HepG2 (cell line): ENCODE measurements around the gene KIAA0825. TPM values are rescaled to one million over a fixed set of nuclear protein-coding genes. Genes with fewer than 3 reads are reported as not detected.

Experiments used
- AGO2 ChIP-seq: fragments of 200-400 bp; formaldehyde crosslinking; optimal IDR thresholded peaks from 2 replicates; pipeline ENCODE3; 2017; ENCODE audit warnings: mild to moderate bottlenecking, low read depth, low read length, moderate library complexity
- ATF7 ChIP-seq, 2 experiments: fragments of 450-650 bp in 1 of 2; sonication (generic) in 1 of 2; formaldehyde crosslinking in 1 of 2; IDR thresholded peaks; 2 replicates each; pipeline versions ENCODE4 v1.4.0 to v1.6.1; 2016 to 2020; ENCODE audit warnings: antibody characterized with exemption in 1 of 2, mild to moderate bottlenecking in 1 of 2, missing genetic modification reagents in 1 of 2
- CAMTA2 ChIP-seq: sonication (generic); formaldehyde crosslinking; IDR thresholded peaks from 2 replicates; pipeline ENCODE4 v1.4.0; 2020; ENCODE audit warnings: mild to moderate bottlenecking, missing genetic modification reagents, borderline replicate concordance
- GTF2F1 ChIP-seq: fragments of 150-350 bp; IDR thresholded peaks from 2 replicates; pipeline ENCODE4 v1.6.1; 2014; ENCODE audit warnings: low read length
- HDAC1 ChIP-seq: sonication (generic); formaldehyde crosslinking; IDR thresholded peaks from 2 replicates; pipeline ENCODE4 v1.5.1; 2020; ENCODE audit warnings: mild to moderate bottlenecking, missing genetic modification reagents
- KLF16 ChIP-seq, 2 experiments: sonication (generic) in 1 of 2; formaldehyde crosslinking in 1 of 2; IDR thresholded peaks; 2 replicates each; pipeline versions ENCODE4 v1.6.1 to v1.8.0; 2016 to 2023; ENCODE audit warnings: missing genetic modification reagents in 2 of 2, missing compliant biosample characterization in 1 of 2
- RXRA ChIP-seq: sonication (generic); formaldehyde crosslinking; IDR thresholded peaks from 2 replicates; pipeline ENCODE4 v1.5.1; 2020; ENCODE audit warnings: missing genetic modification reagents
- SAP130 ChIP-seq: IDR thresholded peaks from 2 replicates; pipeline ENCODE4 v1.6.1; 2016; ENCODE audit warnings: low read depth
- SP140L ChIP-seq: sonication (generic); formaldehyde crosslinking; IDR thresholded peaks from 2 replicates; pipeline ENCODE4 v1.4.0; 2020; ENCODE audit warnings: missing genetic modification reagents, borderline replicate concordance
- TAF1 ChIP-seq: sonication (generic); formaldehyde crosslinking; IDR thresholded peaks from 2 replicates; pipeline ENCODE4 v1.4.0; 2020; ENCODE audit warnings: missing genetic modification reagents
- TBP ChIP-seq: sonication (generic); formaldehyde crosslinking; IDR thresholded peaks from 2 replicates; pipeline ENCODE4 v1.5.0; 2020; ENCODE audit warnings: missing genetic modification reagents
- ZNF224 ChIP-seq: sonication (generic); formaldehyde crosslinking; IDR thresholded peaks from 2 replicates; pipeline ENCODE4 v1.5.0; 2020; ENCODE audit warnings: mild to moderate bottlenecking, missing genetic modification reagents
- ZNF431 ChIP-seq: sonication (generic); formaldehyde crosslinking; IDR thresholded peaks from 2 replicates; pipeline ENCODE4 v1.9.0; 2022; ENCODE audit warnings: missing genetic modification reagents, low read depth, mild to moderate bottlenecking, borderline replicate concordance
- ZNF546 ChIP-seq: sonication (generic); formaldehyde crosslinking; conservative IDR thresholded peaks from 2 replicates; pipeline ENCODE4 v1.8.1; 2023; ENCODE audit warnings: mild to moderate bottlenecking, missing genetic modification reagents
- ZNF607 ChIP-seq: sonication (generic); formaldehyde crosslinking; IDR thresholded peaks from 2 replicates; pipeline ENCODE4 v1.5.1; 2020; ENCODE audit warnings: missing genetic modification reagents, mild to moderate bottlenecking, borderline replicate concordance
- ZNF703 ChIP-seq: sonication (generic); formaldehyde crosslinking; IDR thresholded peaks from 2 replicates; pipeline ENCODE4 v1.5.1; 2020; ENCODE audit warnings: missing genetic modification reagents, mild to moderate bottlenecking, moderate library complexity, borderline replicate concordance
- polyA plus RNA-seq, 8 experiments: library from polyadenylated mRNA; depleted of rRNA in 3 of 8; stranded (reverse) in 7 of 8; unstranded in 1 of 8; fragments of >200 nt; fragmentation: Illumina TruSeq in 4 of 8; extraction: Trizol in 4 of 8; gene quantifications; 2 replicates each; pipeline versions ENCODE4 v1.2.1 to v1.2.3, GENCODE V29; 2011 to 2016; ENCODE audit warnings: low read depth in 4 of 8, missing spikeins in 1 of 8, mixed read lengths in 1 of 8; ENCODE audit not compliant: insufficient read depth in 1 of 8
- total RNA-seq, 5 experiments: library from RNA; depleted of rRNA; stranded (reverse); fragments of >200 nt; fragmentation: Illumina TruSeq; extraction: Trizol; gene quantifications; 2 replicates each; pipeline ENCODE4 v1.2.3, GENCODE V29; 2016; ENCODE audit warnings: low read depth in 1 of 5
- TF ChIP-seq, protein P1 (sequence below): sonication (generic); formaldehyde crosslinking; IDR thresholded peaks from 2 replicates; pipeline ENCODE4 v1.4.0; 2020; ENCODE audit warnings: missing genetic modification reagents
- TF ChIP-seq, protein P2 (sequence below): sonication (generic); formaldehyde crosslinking; IDR thresholded peaks from 2 replicates; pipeline ENCODE4 v1.4.0; 2020; ENCODE audit warnings: missing genetic modification reagents
- TF ChIP-seq, protein P3 (sequence below): sonication (generic); formaldehyde crosslinking; IDR thresholded peaks from 2 replicates; pipeline ENCODE4 v1.8.0; 2022; ENCODE audit warnings: low read depth, missing genetic modification reagents
- TF ChIP-seq, protein P4 (sequence below): conservative IDR thresholded peaks from 2 replicates; pipeline ENCODE4 v1.6.1; 2018; ENCODE audit warnings: missing genetic modification reagents
- TF ChIP-seq, protein P5 (sequence below): sonication (generic); formaldehyde crosslinking; IDR thresholded peaks from 2 replicates; pipeline ENCODE4 v1.8.1; 2023; ENCODE audit warnings: missing genetic modification reagents, inconsistent platforms, borderline replicate concordance

KIAA0825 gene
- total and polyA plus RNA-seq, 2 of the 13 experiments (the other 11 are each of a cell fraction or from before 2014, with no cell fraction given), result 0.05 to 0.51 TPM

DNA sequence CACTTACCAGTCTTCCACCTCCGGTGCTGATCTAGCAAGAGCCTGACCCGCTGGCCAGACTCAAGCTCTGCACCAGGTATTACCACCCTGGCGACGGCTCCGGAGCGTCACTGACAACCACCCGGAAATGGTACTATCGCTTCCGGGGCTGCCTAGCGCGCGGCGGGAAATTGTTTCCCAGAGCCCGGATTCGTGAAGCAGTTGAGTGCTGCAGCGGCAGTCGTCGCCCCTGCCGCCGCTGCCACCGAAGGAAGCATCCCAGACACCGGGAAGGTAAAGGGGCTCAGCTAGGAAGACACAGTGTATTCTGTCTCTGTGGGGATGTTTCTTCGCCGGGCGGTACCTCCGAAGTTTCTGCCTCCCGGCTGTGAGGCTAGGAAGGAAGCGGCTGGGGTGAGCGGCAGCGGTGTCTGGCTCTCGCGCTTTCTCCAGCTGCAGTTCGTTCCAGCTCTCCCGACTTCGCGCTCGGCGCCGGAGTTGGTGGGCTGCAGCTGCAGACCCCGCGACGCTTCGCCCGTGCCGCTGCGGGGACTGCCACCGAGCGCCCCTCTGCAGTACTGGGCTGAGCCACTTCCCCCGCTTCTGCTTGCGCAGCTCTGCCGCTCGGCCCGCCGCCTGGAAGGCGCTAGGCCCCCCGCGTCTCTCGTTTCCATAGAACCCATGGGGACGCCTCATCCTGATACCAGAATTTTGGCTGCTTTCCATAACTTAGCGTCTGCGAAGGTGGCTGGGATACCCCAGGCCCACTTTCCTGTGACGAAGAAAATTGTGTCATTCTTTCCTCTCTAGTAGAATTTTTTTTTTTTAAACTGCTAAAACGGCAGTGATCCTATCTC, at the start of gene KIAA0825, which contains the start of gene SLF1 (continued):
- TF ChIP-seq RXRA (CRISPR knock-in tag), result peak; percentile 52; the same call in 1 of the 2 replicates
- TF ChIP-seq TAF1 (CRISPR knock-in tag), result peak; percentile 75
- peak; percentile 65; the same call in 1 of the 2 replicates for TF ChIP-seq CAMTA2 (CRISPR knock-in tag)
- 0 out of 2 replicates have a peak, but pooled peaks have one; percentile 54 for TF ChIP-seq ZNF546 (CRISPR knock-in tag)
- TF ChIP-seq, protein P1, sequence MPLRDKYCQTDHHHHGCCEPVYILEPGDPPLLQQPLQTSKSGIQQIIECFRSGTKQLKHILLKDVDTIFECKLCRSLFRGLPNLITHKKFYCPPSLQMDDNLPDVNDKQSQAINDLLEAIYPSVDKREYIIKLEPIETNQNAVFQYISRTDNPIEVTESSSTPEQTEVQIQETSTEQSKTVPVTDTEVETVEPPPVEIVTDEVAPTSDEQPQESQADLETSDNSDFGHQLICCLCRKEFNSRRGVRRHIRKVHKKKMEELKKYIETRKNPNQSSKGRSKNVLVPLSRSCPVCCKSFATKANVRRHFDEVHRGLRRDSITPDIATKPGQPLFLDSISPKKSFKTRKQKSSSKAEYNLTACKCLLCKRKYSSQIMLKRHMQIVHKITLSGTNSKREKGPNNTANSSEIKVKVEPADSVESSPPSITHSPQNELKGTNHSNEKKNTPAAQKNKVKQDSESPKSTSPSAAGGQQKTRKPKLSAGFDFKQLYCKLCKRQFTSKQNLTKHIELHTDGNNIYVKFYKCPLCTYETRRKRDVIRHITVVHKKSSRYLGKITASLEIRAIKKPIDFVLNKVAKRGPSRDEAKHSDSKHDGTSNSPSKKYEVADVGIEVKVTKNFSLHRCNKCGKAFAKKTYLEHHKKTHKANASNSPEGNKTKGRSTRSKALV, result peak; percentile 65; the same call in 1 of the 2 replicates
- TF ChIP-seq AGO2, result peak; percentile 37
- peak; percentile 36; the same call in 1 of the 2 replicates for TF ChIP-seq ZNF703 (CRISPR knock-in tag)
- TF ChIP-seq, protein P2, sequence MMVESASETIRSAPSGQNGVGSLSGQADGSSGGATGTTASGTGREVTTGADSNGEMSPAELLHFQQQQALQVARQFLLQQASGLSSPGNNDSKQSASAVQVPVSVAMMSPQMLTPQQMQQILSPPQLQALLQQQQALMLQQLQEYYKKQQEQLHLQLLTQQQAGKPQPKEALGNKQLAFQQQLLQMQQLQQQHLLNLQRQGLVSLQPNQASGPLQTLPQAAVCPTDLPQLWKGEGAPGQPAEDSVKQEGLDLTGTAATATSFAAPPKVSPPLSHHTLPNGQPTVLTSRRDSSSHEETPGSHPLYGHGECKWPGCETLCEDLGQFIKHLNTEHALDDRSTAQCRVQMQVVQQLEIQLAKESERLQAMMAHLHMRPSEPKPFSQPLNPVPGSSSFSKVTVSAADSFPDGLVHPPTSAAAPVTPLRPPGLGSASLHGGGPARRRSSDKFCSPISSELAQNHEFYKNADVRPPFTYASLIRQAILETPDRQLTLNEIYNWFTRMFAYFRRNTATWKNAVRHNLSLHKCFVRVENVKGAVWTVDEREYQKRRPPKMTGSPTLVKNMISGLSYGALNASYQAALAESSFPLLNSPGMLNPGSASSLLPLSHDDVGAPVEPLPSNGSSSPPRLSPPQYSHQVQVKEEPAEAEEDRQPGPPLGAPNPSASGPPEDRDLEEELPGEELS (CRISPR knock-in tag), result peak; percentile 66; the same call in 1 of the 2 replicates
- no peak for TF ChIP-seq GTF2F1
- TF ChIP-seq ZNF607 (CRISPR knock-in tag), result no peak
- peak in 1 of 2 experiments; percentile 65; a peak in 1 of 4 replicates for TF ChIP-seq KLF16 (CRISPR knock-in tag; IDR thresholded peaks at IDR 0.05)
- TF ChIP-seq HDAC1 (CRISPR knock-in tag), result peak; percentile 98
- TF ChIP-seq SP140L (CRISPR knock-in tag), result no peak
- no peak for TF ChIP-seq ATF7 (IDR thresholded peaks at IDR 0.05)
- no peak for TF ChIP-seq ATF7 (CRISPR knock-in tag; IDR thresholded peaks at IDR 0.05)
- TF ChIP-seq, protein P3, sequence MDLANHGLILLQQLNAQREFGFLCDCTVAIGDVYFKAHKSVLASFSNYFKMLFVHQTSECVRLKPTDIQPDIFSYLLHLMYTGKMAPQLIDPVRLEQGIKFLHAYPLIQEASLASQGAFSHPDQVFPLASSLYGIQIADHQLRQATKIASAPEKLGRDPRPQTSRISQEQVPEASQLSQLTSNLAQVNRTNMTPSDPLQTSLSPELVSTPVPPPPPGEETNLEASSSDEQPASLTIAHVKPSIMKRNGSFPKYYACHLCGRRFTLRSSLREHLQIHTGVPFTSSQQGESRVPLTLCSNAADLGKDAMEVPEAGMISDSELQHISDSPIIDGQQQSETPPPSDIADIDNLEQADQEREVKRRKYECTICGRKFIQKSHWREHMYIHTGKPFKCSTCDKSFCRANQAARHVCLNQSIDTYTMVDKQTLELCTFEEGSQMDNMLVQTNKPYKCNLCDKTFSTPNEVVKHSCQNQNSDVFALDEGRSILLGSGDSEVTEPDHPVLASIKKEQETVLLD (CRISPR knock-in tag), result no peak
- peak; percentile 99 for TF ChIP-seq SAP130 (CRISPR knock-in tag)
- no peak for TF ChIP-seq ZNF431 (CRISPR knock-in tag)
- TF ChIP-seq, protein P4, sequence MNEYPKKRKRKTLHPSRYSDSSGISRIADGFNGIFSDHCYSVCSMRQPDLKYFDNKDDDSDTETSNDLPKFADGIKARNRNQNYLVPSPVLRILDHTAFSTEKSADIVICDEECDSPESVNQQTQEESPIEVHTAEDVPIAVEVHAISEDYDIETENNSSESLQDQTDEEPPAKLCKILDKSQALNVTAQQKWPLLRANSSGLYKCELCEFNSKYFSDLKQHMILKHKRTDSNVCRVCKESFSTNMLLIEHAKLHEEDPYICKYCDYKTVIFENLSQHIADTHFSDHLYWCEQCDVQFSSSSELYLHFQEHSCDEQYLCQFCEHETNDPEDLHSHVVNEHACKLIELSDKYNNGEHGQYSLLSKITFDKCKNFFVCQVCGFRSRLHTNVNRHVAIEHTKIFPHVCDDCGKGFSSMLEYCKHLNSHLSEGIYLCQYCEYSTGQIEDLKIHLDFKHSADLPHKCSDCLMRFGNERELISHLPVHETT (CRISPR knock-in tag), result peak; percentile 23; the same call in 1 of the 2 replicates
- TF ChIP-seq, protein P5, sequence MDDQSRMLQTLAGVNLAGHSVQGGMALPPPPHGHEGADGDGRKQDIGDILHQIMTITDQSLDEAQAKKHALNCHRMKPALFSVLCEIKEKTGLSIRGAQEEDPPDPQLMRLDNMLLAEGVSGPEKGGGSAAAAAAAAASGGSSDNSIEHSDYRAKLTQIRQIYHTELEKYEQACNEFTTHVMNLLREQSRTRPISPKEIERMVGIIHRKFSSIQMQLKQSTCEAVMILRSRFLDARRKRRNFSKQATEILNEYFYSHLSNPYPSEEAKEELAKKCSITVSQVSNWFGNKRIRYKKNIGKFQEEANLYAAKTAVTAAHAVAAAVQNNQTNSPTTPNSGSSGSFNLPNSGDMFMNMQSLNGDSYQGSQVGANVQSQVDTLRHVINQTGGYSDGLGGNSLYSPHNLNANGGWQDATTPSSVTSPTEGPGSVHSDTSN (CRISPR knock-in tag), result no peak
- peak; percentile 91 for TF ChIP-seq ZNF224 (CRISPR knock-in tag)
- no peak for TF ChIP-seq TBP (CRISPR knock-in tag)
